Measurements from ENCODE around the gene OTOP3. TPM values are rescaled to one million over a fixed set of nuclear protein-coding genes. Genes with fewer than 3 reads are reported as not detected.

The OTOP3 gene
- polyA plus RNA-seq, 3 donors: not detected

GRCh38 chr17:74922694-74923537 lies 12.8 kb upstream of the OTOP3 start, which contains the start of gene USH1G:
Gene USH1G, minus strand, starts transcription at chr17:74923255. Its CDS starts 182 bp downstream, at chr17:74923073.
- DNase-seq: no peak
- peak within 1 kb of the TSS; percentile 88 for H3K4me2 ChIP-seq (replicated peaks; ENCODE audit: extremely low read depth, low read length, poor library complexity, severe bottlenecking)
- H3K4me3 ChIP-seq (replicated peaks in 1 of 3; ENCODE audit: low read depth in 2 of 3, low read length in 3 of 3): peak within 1 kb of the TSS; percentile 8 to 75 (median 33)
- Mint-ChIP-seq H3K4me3 (peak within 1 kb of the TSS; percentile 71 to 84), H3K4me1 (peaks cover 38% of the 10 kb centered on the region), H3K27ac (peak within 1 kb of the TSS in 2 of 7 donors; percentile 55 to 64), H3K27me3 (ENCODE audit: low read depth in 3 of 3) (peaks cover 62 to 81% (median 68%) of the 10 kb centered on the region in 3 donors), H3K9me3 (peaks cover 0 to 10% (median 0%) of the 10 kb centered on the region in 7 donors), H3K36me3 (no peaks in the 10 kb centered on the region)
- H3K9ac ChIP-seq (ENCODE audit: insufficient read depth, low read length, poor library complexity, severe bottlenecking): peak within 1 kb of the TSS; percentile 15
- no peak for TF ChIP-seq CTCF (IDR thresholded peaks at IDR 0.05)
- peaks cover 27 to 64% of the 10 kb centered on the region in 2 donors for H3K27me3 ChIP-seq (ENCODE audit: control insufficient read depth in 2 of 2, insufficient read depth in 2 of 2, low read length in 2 of 2)
- 2% methylated on average over 44 of the region's 57 CpGs for WGBS (ENCODE audit: insufficient coverage)
- intact Hi-C loops (cut with micrococcal nuclease): no loop called here
- H3K4me1 ChIP-seq (ENCODE audit: control insufficient read depth in 1 of 2, insufficient read depth in 2 of 2, low read length in 2 of 2): peaks cover 35 to 53% of the 10 kb centered on the region in 2 donors
- H4K20me1 ChIP-seq (ENCODE audit: insufficient read depth, low read length): no peaks in the 10 kb centered on the region
- peak within 1 kb of the TSS; percentile 50 for H2AFZ ChIP-seq (ENCODE audit: insufficient read depth, low read depth, low read length, poor library complexity, severe bottlenecking)
- H3K27ac ChIP-seq (ENCODE audit: low read depth in 1 of 2, low read length in 2 of 2): no peak within 1 kb of the TSS
- H3K36me3 ChIP-seq (replicated peaks in 1 of 2; ENCODE audit: control insufficient read depth in 1 of 2, insufficient read depth in 2 of 2, low read length in 2 of 2): no peaks in the 10 kb centered on the region
- no peaks in the 10 kb centered on the region for H3K79me2 ChIP-seq (ENCODE audit: insufficient read depth, low read length)
- H3K9me3 ChIP-seq (replicated peaks in 1 of 2; ENCODE audit: control insufficient read depth in 1 of 2, insufficient read depth in 1 of 2, low read length in 2 of 2): peaks cover 0 to 7% of the 10 kb centered on the region in 2 donors

DNA sequence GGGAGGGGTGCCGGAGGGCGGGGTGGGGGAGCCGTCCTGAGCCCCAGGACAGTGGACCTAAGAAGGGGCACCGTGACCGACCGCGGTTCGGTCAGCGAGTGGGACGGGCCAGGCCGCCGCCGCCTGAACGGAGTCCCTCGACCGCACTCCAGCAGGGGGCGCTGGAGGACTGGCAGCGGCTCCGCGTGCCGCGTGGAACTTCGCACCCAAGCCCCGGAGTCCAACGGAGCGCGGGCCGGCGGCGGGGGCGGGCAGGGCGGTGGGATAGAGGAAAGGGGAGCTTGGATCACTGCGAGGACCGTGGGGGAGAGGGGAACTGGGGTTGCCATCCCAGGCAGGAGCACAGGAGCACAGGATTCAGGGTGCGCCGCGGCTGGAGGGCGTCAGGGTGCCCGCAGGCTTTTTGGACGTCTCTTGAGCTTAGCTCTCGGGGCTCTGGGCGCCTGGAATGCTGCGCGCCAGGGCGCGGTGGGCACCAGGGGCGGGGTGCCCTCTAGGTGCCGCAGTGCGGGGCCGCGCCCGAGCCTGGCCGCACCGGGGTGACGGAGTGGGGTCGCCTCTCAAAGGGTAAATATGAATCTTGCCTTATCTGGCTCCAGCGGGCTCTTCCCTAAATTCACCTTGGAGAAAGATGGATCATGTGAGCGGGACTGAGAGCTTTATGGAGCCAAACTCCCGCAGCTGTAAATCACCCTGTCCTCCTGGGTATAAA lies 12.0 kb upstream of the OTOP3 start:
- H3K4me1 Mint-ChIP-seq: peaks cover 33% of the 10 kb centered on the region
- peak overlapping the region; percentile 8 to 75 (median 33) for H3K4me3 ChIP-seq (replicated peaks in 1 of 3; ENCODE audit: low read depth in 2 of 3, low read length in 3 of 3)
- H3K9ac ChIP-seq (ENCODE audit: insufficient read depth, low read length, poor library complexity, severe bottlenecking): peak overlapping the region; percentile 15
- 4% methylated on average over 41 of the region's 59 CpGs for WGBS (ENCODE audit: insufficient coverage)
- no peak overlapping the region for H3K27ac ChIP-seq (ENCODE audit: low read depth in 1 of 2, low read length in 2 of 2)
- peak; percentile 98 for TF ChIP-seq CTCF (IDR thresholded peaks at IDR 0.05)
- peak overlapping the region; percentile 50 for H2AFZ ChIP-seq (ENCODE audit: insufficient read depth, low read depth, low read length, poor library complexity, severe bottlenecking)
- DNase-seq: peak; percentile 67 to 76 (median 68)
- H3K4me1 ChIP-seq (ENCODE audit: control insufficient read depth in 1 of 2, insufficient read depth in 2 of 2, low read length in 2 of 2): peaks cover 29 to 45% of the 10 kb centered on the region in 2 donors
- peaks cover 64 to 84% (median 68%) of the 10 kb centered on the region in 3 donors for H3K27me3 Mint-ChIP-seq (ENCODE audit: low read depth in 3 of 3)
- peaks cover 0 to 10% (median 0%) of the 10 kb centered on the region in 7 donors for H3K9me3 Mint-ChIP-seq
- H3K9me3 ChIP-seq (replicated peaks in 1 of 2; ENCODE audit: control insufficient read depth in 1 of 2, insufficient read depth in 1 of 2, low read length in 2 of 2): peaks cover 0 to 7% of the 10 kb centered on the region in 2 donors
- no peaks in the 10 kb centered on the region for H3K36me3 ChIP-seq (replicated peaks in 1 of 2; ENCODE audit: control insufficient read depth in 1 of 2, insufficient read depth in 2 of 2, low read length in 2 of 2)
- intact Hi-C loops (cut with micrococcal nuclease): loop anchor here (2.0 kb wide), 2 partner anchors 35 to 37 kb away; no protein-coding TSS in a partner anchor
- H3K27ac Mint-ChIP-seq: peak overlapping the region in 2 of 7 donors; percentile 55 to 64
- no peaks in the 10 kb centered on the region for H3K36me3 Mint-ChIP-seq
- H3K27me3 ChIP-seq (ENCODE audit: control insufficient read depth in 2 of 2, insufficient read depth in 2 of 2, low read length in 2 of 2): peaks cover 27 to 68% of the 10 kb centered on the region in 2 donors
- H4K20me1 ChIP-seq (ENCODE audit: insufficient read depth, low read length): no peaks in the 10 kb centered on the region
- peak overlapping the region; percentile 71 to 84 for H3K4me3 Mint-ChIP-seq
- H3K4me2 ChIP-seq (replicated peaks; ENCODE audit: extremely low read depth, low read length, poor library complexity, severe bottlenecking): peak overlapping the region; percentile 88
- no peaks in the 10 kb centered on the region for H3K79me2 ChIP-seq (ENCODE audit: insufficient read depth, low read length)

Measured in CD14-positive monocyte (primary cell).